GM18870 (cell line): ENCODE results near the gene PREP.
"Not testable (repeated sequence)": the region's sequence is repeated elsewhere in the genome, so short reads cannot be mapped to it uniquely, and the experiment has no call there.

Source experiments
- ATAC-seq: cut with Tn5 transposase; IDR thresholded peaks from one replicate; pipeline ENCODE4 v1.9.1; 2021; ENCODE audit warnings: moderate library complexity; ENCODE audit not compliant: unreplicated experiment

The PREP gene

DNA sequence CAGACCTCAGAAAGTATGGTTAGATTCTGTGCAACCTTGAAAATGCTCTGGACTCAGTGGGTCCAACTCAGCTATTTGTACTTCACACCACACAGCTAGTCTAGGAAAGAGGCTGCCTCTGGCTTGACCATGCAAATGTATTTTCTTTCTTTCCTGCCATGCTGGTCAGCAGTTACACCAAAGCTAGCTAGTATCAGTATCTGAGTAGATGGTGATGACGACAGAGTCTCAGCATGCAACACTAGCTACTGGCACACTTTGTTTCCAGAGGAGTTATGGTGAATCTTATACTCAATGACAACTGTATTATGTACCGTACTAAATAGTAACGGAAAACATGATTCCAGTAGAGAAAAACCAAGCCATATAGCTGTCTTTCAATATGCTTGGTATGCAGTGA lies 126.5 kb downstream of the PREP start:
- ATAC-seq, result no peak

DNA sequence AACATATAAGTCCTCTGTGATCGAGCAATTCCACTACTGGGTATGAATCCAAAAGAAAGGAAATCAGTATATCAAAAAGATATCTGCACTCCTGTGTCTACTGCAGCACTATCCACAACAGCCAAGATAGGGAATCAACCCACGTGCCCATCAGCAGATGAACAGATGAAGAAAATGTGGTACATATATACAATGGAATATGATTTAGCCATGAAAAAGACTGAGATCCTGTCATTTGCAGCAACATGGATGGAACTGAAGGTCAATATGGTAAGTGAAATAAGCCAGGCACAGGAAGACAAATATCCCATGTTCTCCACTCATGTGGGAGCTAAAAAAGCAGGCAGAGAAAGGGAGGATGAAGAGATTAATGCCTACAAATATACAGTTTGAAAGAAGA lies 127.3 kb downstream of the PREP start:
- no peak for ATAC-seq

DNA sequence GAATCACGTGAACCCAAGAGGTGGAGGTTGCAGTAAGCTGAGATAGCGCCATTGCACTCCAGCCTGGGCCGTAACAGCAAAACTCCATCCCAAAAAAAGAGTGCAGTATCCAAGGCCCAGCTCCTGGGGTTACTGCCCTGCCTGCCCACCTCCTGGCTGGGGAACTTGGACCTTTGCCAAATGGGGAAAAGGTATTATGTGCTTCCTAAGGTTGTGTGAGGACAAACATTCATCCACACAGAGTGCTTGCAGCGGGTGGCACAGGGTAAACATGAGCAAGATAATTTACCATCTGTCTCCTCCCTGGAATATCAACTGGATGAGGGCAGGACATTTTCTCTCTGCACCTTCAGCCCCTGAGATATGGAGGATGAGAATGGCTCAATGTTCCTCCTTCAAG lies 128.2 kb downstream of the PREP start:
- no peak for ATAC-seq

DNA sequence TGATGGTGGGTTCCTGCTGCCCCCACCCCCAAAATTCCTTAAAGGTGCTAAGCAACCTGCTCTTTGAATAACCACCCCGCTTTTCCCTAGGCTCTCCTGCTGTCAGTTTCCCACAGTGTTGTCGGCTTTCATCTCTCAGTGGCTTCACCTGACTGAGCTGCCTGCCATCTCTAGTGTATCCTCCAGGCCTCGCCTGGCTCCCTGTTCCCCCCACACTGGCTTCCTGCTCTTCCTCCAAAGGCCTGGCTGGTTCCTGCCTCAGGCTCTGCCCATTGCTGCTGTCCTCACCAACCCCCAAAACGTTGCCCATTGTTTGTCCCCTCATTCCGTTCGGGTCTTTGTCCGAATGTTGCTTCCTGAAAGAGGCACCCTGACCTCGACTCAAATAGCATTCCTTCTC lies 129.3 kb downstream of the PREP start:
- no peak for ATAC-seq

DNA sequence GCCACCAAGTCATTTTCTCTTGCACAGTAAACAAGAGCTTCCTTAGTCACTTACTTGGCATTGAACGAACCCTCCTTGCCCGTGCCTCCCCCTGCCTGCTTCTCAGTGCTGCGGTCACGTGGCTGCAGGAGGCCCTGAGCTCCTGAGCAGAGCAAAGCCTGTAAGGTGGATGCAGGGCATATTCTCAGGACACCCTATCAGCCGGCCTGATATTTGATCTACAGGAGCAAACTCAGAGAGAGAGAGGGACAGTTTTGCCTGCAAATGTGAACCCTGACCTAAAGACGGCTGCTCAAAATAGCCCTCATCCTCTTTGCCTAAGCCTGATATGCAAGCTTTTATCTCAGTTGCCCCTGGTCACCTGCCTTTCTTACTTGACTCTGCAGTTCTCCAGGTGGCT lies 130.1 kb downstream of the PREP start:
- ATAC-seq, result no peak

DNA sequence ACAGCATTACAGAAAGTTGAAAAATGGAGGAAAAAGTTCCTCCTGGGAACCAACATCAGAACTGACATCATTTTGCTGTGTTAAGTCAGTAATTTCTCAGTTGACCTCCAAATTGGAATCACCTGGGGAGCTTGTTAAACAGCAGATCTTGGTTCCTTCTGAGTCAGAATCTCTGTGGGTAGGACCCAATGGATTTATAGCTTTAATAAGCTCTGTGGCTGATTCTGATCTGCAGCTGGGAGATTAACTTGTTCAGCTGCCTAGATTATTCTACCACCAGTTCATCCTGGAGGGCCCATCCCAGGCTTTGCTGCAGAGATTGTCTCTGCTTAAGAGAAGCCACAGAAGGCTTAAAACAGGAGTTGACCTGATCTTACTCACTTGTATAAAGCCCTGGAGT lies 132.4 kb downstream of the PREP start:
- no peak for ATAC-seq

DNA sequence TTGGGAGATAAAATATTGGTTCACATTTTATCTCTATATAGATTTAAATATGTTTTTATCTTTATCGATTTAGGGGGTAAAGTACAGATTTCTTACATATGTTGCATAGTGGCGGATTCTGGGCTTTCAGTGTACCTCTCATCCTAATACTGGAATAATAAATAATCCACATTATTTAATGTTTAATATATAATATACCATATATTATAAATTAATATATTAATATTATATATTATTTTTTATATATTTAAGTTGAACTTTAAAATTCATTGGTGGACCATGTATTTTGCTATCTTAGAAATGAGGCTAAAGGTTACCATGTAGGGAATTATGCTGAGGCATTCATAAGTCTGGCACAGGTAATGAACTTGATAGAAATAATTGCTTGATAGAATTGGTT lies 133.5 kb downstream of the PREP start:
- ATAC-seq, result no peak

DNA sequence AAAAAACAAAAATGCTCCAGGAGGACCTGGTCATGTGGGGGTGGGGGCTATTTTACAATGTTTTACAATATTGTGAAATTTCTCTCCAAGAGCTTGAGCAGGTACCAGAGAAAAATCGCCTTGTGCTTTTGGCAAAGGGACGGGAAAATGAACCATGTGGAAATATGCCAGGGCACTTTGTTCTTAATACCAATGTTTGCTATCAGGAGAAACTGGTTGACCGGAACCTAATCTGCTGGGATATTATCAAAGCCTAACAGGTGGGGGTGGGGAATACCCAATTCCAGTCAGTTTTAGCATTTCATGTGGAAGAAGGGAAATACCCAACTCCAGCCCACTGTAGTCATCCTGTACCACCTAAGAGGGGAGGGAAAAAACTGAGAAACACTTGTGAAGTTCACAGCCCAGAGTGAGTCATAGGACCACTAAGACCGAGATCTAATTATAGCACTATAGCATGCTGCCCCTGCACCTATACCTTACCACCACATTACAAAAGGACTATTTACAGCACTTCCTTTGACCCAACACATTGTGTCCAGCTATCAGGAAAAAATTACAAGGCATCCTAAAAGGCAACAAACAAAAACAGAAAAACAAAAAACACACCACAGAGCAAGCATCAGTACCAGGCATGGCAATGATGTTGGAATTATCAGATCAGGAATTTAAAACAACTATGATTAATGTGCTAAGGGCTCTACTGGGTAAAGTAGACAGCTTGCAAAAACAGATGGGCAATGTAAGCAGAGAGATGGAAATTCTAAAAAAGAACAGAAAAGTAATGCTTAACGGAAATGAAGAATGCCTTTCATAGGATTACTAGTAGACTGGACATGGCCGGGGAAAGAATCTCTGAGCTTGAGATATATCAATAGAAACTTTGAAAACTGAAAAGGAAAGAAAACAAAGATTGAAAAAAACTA lies 138.9 kb downstream of the PREP start:
- ATAC-seq, result peak; percentile 93

DNA sequence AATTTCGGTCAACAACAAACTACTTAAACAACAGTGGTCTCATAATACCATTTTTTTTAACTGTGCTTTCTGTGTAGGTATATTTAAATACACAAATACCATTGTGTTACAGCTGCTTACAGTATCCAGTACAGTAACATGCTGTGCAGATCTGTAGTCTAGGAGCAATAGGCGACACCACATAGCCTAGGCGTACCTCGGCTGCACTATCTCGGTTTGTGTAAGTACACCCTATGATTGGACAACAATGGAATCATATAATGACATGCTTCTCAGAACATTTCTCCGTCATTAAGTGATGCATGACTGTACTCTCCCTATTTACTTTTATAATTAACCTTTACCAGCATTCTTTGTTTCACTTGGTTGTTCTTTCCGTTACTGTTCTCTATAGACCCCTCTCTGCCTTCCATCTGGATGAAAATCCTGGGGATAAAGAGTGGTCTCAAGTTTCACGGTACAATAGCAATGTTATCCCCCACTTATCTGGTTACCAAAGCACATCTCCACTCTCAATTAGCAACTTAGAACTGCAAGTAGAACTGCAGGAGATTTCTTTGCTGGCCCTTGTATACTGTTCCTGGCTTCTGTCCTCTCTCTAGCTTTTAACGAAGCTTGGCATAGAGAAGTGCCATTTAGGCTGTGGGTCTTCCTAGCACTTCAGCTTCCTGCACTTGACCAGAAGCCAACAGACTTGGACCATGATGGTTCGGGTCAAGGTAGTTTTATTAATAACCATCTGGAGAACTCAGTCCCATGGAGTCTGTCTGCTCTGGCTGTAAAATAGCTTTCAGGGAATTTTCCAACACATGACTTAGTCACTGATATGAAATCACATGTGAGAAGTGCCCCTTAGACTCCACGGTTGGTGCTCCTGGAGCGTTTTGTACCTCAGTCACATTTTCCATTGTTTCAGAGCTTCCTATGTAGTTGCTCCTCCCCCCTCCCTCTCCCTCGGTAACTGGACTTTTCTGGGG lies 142.7 kb downstream of the PREP start:
- ATAC-seq, result no peak

DNA sequence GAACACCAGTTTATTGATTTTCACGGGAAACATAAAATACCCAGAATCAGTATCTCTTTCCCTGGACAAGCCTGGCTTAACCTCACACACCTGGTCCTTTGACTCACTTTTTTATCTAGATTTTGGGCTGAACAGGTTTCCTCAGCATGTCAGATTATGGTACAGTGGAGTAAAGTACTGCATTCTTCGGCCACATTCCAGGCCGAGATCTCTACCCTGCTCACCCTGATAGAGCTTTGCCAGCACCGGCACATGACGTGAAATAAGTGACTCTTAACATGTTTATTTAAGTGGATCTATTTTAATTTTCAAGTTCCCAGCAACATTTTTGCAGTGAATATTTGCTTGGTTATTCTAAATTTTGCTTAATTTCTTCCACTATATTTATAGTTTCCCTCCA lies 144.1 kb downstream of the PREP start:
- no peak for ATAC-seq

DNA sequence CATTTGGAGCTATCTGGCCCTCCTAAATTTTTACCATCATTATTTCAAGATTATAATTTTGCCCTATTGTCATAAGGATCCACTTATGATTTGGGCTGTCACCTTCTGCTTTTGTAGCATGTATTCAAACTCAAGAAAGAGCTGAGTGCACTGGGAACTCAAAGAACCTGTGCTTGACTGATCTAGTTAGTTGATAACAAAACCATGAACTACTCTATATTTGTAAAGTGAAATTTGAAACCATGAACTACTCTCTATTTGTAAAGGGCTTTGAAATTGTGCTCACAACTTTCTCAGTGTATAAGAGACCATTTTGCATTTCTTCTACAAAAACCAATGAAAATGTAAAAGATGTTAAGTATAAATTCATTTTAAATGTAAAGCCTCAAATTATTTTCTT lies 145.5 kb downstream of the PREP start:
- ATAC-seq, result peak; percentile 58

DNA sequence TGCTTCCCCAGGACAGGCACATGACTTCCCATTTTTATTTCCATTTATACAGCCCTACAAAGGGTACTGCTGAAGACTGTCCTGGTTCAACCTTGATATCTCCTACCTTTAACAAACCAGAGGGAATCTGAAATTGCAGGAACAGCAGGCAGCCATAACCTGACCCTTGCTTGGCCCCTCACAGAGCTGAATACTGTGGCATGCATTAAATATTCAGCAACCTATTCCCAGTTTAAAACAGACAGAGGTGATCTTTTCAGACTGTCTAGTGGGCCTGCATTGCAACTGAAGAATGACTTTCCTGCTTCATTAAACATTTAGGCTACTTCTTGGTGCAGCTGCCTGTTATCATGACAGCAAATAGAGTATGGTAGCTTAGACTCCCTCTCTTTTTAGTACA lies 146.3 kb downstream of the PREP start:
- ATAC-seq, result no peak

DNA sequence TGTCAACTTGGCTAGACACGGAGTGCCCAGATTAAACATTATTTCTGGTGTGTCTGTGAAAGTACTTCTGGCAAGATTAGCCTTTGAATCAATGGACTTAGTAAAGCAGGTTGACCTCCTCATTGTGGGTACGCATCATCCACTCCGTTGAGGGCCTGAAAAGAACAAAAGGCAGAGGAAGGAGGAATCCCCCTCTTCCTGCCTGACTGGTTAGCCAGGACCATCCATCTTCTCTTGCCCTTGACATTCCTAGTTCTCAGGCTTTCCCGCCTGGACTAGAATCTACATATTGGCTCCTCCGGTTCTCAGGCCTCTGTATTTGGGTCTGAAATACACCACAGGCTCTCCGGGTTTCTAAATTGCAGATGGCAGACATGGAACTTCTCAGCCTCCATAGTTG lies 149.1 kb downstream of the PREP start:
- ATAC-seq, result no peak

DNA sequence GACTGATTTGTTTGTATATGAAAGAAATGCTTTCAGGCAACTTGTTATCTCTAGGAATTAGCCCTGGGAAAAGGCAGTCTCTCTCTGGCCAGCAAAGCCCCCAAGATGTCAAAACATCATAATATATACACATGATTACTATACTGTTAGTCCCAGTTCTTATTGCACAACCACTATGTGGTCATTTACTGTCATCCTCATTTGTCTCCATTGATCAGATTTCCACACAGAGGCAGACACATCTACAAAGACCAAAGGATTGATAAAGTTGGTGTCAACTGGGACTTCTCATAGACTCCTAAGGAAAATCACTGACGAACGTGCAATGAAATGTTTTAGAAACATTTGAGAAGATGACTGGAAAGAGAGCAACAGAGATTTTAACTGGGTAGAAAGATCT lies 151.2 kb downstream of the PREP start:
- no peak for ATAC-seq

DNA sequence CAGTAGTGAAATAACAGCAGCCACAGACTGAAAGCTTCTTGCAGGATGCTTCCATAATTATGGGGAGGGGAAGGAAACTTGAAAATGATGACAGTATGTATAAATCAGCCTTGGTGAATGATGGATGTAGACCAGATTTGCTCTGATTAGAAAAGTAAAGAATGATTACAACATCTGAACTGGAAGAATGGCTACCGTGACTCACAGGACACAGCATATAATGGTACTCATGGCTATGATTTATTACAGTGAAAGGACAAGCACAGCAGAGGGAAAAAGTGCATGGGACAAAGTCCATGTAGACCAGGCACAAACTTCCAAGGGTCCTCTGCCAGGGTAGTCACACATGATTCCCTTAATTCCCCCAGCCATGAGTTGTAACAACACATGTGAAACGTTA lies 152.3 kb downstream of the PREP start:
- ATAC-seq, result no peak

DNA sequence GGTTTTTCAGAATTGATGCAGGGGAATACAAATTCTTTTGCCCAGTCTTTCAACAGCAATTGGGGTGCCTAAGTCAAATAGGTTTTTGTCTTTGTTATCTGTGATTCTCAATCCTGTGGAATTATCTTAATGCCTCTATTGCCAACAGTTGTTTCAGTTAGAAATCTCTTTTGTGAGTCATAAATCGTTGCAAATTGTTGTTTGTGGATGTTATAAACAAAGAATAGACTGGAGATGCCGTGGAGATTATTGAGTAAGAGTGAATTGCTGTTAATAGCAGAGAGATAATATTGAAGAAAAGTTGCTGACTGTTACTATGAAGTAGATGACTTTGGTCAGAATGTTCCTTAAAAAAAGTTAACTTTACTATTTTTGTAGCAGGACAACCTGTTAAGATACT lies 159.4 kb downstream of the PREP start:
- ATAC-seq, result no peak

DNA sequence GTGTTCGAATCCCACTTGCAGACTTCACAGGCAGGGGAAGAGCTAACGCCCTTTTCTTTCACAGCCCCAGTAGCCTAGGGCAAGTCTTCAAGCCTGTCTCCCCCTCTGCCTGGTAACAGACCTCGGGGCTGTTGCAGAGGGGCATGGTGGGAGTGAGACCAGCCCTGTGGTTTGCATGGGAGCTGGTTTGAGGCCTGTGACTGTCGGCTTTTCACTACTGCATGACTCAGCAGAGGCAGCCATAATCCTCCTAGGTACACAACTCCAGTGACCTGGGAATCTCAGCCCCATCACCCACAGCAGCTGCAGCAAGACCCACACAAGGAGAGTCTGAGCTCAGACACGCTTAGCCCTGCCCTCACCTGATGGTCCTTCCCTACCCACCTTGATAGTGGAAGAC lies 167.7 kb downstream of the PREP start:
- ATAC-seq, result no peak

DNA sequence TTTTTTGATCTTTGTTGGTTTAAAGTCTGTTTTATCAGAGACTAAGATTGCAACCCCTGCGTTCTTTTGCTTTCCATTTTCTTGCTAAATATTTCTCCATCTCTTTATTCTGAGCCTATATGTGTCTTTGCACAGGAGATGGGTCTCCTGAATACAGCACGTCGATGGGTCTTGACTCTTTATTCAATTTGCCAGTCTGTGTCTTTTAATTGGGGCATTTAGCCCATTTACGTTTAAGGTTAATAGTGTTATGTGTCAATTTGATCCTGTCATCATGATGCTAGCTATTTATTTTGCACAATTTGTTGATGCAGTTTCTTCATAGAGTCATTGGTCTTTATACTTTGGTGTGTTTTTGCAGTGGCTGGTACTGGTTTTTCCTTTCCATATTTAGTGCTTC lies 171.1 kb downstream of the PREP start:
- not testable (repeated sequence) for ATAC-seq
